Measurements from ENCODE around the gene TNIP1. TPM values are rescaled to one million over a fixed set of nuclear protein-coding genes. Genes with fewer than 3 reads are reported as not detected.

TNIP1 gene
- total and polyA plus RNA-seq, 4 donors = 81.5 to 308 (median 129) TPM

DNA sequence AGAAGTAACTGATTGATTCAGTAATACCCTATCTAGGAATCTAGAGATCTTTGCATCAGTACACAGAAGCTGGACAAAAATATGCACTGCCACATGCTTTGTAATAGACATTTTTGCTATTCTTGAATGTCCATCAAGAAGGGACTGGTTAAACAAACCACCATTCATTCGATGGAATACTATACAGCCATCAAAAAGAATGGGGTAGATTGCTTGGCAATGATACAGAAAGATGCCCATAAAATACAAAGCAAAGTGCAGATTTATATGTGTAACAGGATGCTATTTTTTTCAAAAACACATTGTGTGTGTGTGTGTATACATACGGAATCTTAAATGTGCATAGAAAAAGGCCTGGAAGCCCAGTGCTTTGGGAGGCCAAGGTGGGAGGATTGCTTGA is 7.6 kb downstream of the TNIP1 start:
- Histone ChIP-seq H3K27me3 (ENCODE audit: control insufficient read depth in 3 of 3, insufficient read depth in 3 of 3, low read length in 2 of 3) (no peaks in the 10 kb centered on the region), H3K4me1 (ENCODE audit: control insufficient read depth in 5 of 5, insufficient read depth in 5 of 5, low read length in 5 of 5) (peaks cover 0 to 49% (median 3%) of the 10 kb centered on the region in 5 donors), H3K4me3 (no peak overlapping the region), H3K9me3 (ENCODE audit: control insufficient read depth in 4 of 4, insufficient read depth in 3 of 4, low read length in 3 of 4) (peaks cover 0 to 3% (median 0%) of the 10 kb centered on the region in 4 donors), H3K9ac (ENCODE audit: insufficient read depth in 1 of 2, low read length in 2 of 2) (no peak overlapping the region), H3K27ac (ENCODE audit: low read depth in 1 of 2, low read length in 1 of 2) (no peak overlapping the region), H3K36me3 (ENCODE audit: control insufficient read depth in 4 of 4, insufficient read depth in 4 of 4, low read length in 4 of 4) (peaks cover 0 to 16% (median 0%) of the 10 kb centered on the region in 4 donors)
- TF ChIP-seq, protein P1, sequence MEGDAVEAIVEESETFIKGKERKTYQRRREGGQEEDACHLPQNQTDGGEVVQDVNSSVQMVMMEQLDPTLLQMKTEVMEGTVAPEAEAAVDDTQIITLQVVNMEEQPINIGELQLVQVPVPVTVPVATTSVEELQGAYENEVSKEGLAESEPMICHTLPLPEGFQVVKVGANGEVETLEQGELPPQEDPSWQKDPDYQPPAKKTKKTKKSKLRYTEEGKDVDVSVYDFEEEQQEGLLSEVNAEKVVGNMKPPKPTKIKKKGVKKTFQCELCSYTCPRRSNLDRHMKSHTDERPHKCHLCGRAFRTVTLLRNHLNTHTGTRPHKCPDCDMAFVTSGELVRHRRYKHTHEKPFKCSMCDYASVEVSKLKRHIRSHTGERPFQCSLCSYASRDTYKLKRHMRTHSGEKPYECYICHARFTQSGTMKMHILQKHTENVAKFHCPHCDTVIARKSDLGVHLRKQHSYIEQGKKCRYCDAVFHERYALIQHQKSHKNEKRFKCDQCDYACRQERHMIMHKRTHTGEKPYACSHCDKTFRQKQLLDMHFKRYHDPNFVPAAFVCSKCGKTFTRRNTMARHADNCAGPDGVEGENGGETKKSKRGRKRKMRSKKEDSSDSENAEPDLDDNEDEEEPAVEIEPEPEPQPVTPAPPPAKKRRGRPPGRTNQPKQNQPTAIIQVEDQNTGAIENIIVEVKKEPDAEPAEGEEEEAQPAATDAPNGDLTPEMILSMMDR (IDR thresholded peaks at IDR 0.05; ENCODE audit: control extremely low read depth, extremely low read depth) = no peak
- 95 to 98% methylated on average over 2 of the region's 2 CpGs for WGBS, 2 donors
- ATAC-seq (ENCODE audit: insufficient read depth, low FRiP score) (no peak), DNase-seq (no peak)

GRCh38 chr5:151072630-151073025 is 8.2 kb downstream of the TNIP1 start:
- ATAC-seq (ENCODE audit: insufficient read depth, low FRiP score) = no peak
- whole genome bisulfite sequencing, 2 donors = 76 to 93% methylated on average over 5 of the region's 5 CpGs
- H3K4me3 ChIP-seq = no peak overlapping the region
- no peak for DNase-seq
- H3K9ac ChIP-seq (ENCODE audit: insufficient read depth in 1 of 2, low read length in 2 of 2) = no peak overlapping the region
- H3K27me3 ChIP-seq (ENCODE audit: control insufficient read depth in 3 of 3, insufficient read depth in 3 of 3, low read length in 2 of 3) = no peaks in the 10 kb centered on the region
- TF ChIP-seq, protein P1 (IDR thresholded peaks at IDR 0.05; ENCODE audit: control extremely low read depth, extremely low read depth) = no peak
- H3K4me1 ChIP-seq (ENCODE audit: control insufficient read depth in 5 of 5, insufficient read depth in 5 of 5, low read length in 5 of 5) = peaks cover 0 to 51% (median 4%) of the 10 kb centered on the region in 5 donors
- peaks cover 0 to 3% (median 0%) of the 10 kb centered on the region in 4 donors for H3K9me3 ChIP-seq (ENCODE audit: control insufficient read depth in 4 of 4, insufficient read depth in 3 of 4, low read length in 3 of 4)
- peaks cover 0 to 15% (median 0%) of the 10 kb centered on the region in 4 donors for H3K36me3 ChIP-seq (ENCODE audit: control insufficient read depth in 4 of 4, insufficient read depth in 4 of 4, low read length in 4 of 4)
- H3K27ac ChIP-seq (ENCODE audit: low read depth in 1 of 2, low read length in 1 of 2) = peak overlapping the region in 1 of 2 donors; percentile 67

DNA sequence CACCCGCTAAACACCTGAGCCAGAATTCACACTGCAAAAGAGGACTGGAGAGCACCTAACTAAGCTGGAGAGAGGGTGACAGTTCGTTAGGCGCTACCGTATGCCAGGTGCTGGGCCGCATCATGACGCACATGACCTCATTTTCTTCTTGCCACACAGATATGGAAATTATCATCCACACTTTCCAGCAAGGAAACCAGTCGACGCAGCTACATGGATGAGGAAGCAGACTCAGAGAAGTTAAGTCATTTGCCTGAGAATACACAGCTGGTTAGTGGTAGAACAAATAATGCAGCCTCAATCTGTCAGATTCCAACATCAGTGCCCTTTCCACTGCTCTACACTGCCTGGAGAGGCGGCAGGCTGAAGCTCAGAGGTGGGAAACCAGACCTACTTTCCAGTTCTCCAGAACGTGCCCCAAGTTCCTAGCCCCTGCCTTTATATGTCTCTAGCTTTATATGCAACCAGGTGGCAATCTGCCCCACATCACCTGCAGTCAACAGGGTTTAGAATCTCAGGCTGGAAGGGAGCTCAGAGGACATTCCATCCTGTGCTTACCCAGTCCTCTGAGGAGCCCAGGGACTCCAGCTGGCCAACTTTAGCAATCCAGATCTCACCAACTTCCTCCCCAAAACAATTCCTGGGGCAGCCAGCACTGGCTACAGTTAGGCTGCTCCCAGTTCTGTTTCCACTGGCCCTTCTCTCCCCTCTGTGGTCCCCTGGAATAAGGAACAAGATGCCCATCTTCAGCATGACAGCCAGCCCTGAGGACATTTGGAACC is 8.8 kb downstream of the TNIP1 start:
- WGBS, 2 donors = 92% methylated on average over 10 of the region's 10 CpGs
- ATAC-seq (ENCODE audit: insufficient read depth, low FRiP score) = no peak
- Histone ChIP-seq H3K9ac (ENCODE audit: insufficient read depth in 1 of 2, low read length in 2 of 2) (peak overlapping the region in 1 of 2 donors; percentile 7), H3K27ac (ENCODE audit: low read depth in 1 of 2, low read length in 1 of 2) (peak overlapping the region; percentile 51 to 67), H3K9me3 (ENCODE audit: control insufficient read depth in 4 of 4, insufficient read depth in 3 of 4, low read length in 3 of 4) (peaks cover 0 to 3% (median 0%) of the 10 kb centered on the region in 4 donors), H3K36me3 (ENCODE audit: control insufficient read depth in 4 of 4, insufficient read depth in 4 of 4, low read length in 4 of 4) (peaks cover 0 to 16% (median 0%) of the 10 kb centered on the region in 4 donors), H3K4me1 (ENCODE audit: control insufficient read depth in 5 of 5, insufficient read depth in 5 of 5, low read length in 5 of 5) (peaks cover 0 to 53% (median 4%) of the 10 kb centered on the region in 5 donors), H3K27me3 (ENCODE audit: control insufficient read depth in 3 of 3, insufficient read depth in 3 of 3, low read length in 2 of 3) (no peaks in the 10 kb centered on the region), H3K4me3 (no peak overlapping the region)
- no peak for DNase-seq
- TF ChIP-seq, protein P1 (IDR thresholded peaks at IDR 0.05; ENCODE audit: control extremely low read depth, extremely low read depth) = no peak
